Stimulated activated CD8-positive, alpha-beta memory T cell treated with anti-CD3 and anti-CD28 coated beads, Interleukin-7, amount 100 ng/mL, for 24 hours (primary cell): ENCODE data around the gene KAT8.
A peak's percentile ranks its signal among the peaks of the same experiment; 100 is the strongest.
"Not testable (repeated sequence)": the region's sequence is repeated elsewhere in the genome, so short reads cannot be mapped to it uniquely, and the experiment has no call there.

Experiments
- DNase-seq: peaks from one replicate; pipeline ENCODE4 v3.0.0-alpha.2; 2020; ENCODE audit warnings: low read depth

KAT8 gene

GRCh38 chr16:31131841-31132271 is 14.4 kb downstream of the KAT8 start:
- DNase-seq, result no peak

- no peak for DNase-seq
These were observed 15.0 kb downstream of the KAT8 start for GRCh38 chr16:31132303-31132979.

- DNase-seq, result no peak
These were observed 15.6 kb downstream of the KAT8 start for GRCh38 chr16:31133046-31133501.

- DNase-seq, result no peak
These were observed 16.7 kb downstream of the KAT8 start for GRCh38 chr16:31134091-31134571.

GRCh38 chr16:31134625-31135534 is 17.4 kb downstream of the KAT8 start:
- DNase-seq, result no peak

GRCh38 chr16:31135535-31136286 is 18.2 kb downstream of the KAT8 start, which contains the start of gene PRSS8:
TSS of gene PRSS8 (minus strand) at chr16:31135727. CDS start at chr16:31135498, 229 bp downstream.
- DNase-seq, result no peak

- DNase-seq, result no peak
These were observed 18.8 kb downstream of the KAT8 start for GRCh38 chr16:31136287-31136662.

GRCh38 chr16:31136822-31137499 is 19.5 kb downstream of the KAT8 start:
- DNase-seq, result not testable (repeated sequence)

- DNase-seq, result no peak
These were observed 21.4 kb downstream of the KAT8 start for GRCh38 chr16:31138621-31139578.

GRCh38 chr16:31141071-31141469 is 23.6 kb downstream of the KAT8 start:
- DNase-seq, result not testable (repeated sequence)

GRCh38 chr16:31141489-31142108 is 24.1 kb downstream of the KAT8 start:
- no peak for DNase-seq

GRCh38 chr16:31142109-31143010 is 24.9 kb downstream of the KAT8 start:
- DNase-seq, result peak; percentile 98

- DNase-seq, result no peak
These were observed 25.7 kb downstream of the KAT8 start for GRCh38 chr16:31143011-31143693.

GRCh38 chr16:31143694-31144148 is 26.3 kb downstream of the KAT8 start:
- no peak for DNase-seq

GRCh38 chr16:31144418-31144817 is 27.0 kb downstream of the KAT8 start:
- DNase-seq, result not testable (repeated sequence)

GRCh38 chr16:31145398-31145990 is 28.0 kb downstream of the KAT8 start:
- DNase-seq, result no peak

- no peak for DNase-seq
These were observed 30.1 kb downstream of the KAT8 start for GRCh38 chr16:31147574-31147973.

- DNase-seq, result no peak
These were observed 30.8 kb downstream of the KAT8 start for GRCh38 chr16:31148281-31148728.
